RWPE2 (cell line): ENCODE data around the gene ZNF655.
"Not testable (repeated sequence)": the region's sequence is repeated elsewhere in the genome, so short reads cannot be mapped to it uniquely, and the experiment has no call there.

Experiments used
- ATAC-seq: fragments of 200-7000 bp; cut with Tn5 transposase; 3 replicates; pipeline ENCODE4 v1.9.1; 2021; ENCODE audit warnings: low read depth
- DNase-seq: peaks from one replicate; pipeline ENCODE4 v3.0.0-alpha.2; 2020; ENCODE audit warnings: low spot score
- H3K27ac ChIP-seq: fragments of 450-650 bp; 2 replicates; pipeline ENCODE4 v1.5.1; 2017; ENCODE audit warnings: mild to moderate bottlenecking; ENCODE audit not compliant: poor library complexity, severe bottlenecking
- H3K27me3 ChIP-seq: fragments of 250-450 bp; sonication (Bioruptor Pico); 2 replicates; pipeline ENCODE4 v1.5.1; 2021; ENCODE audit warnings: mild to moderate bottlenecking, moderate library complexity; ENCODE audit not compliant: insufficient read depth, poor library complexity, severe bottlenecking
- H3K36me3 ChIP-seq: fragments of 250-450 bp; sonication (Bioruptor Pico); 2 replicates; pipeline ENCODE4 v1.5.1; 2020; ENCODE audit warnings: low read depth, mild to moderate bottlenecking, moderate library complexity
- H3K4me1 ChIP-seq: fragments of 250-450 bp; sonication (Bioruptor Pico); 2 replicates; pipeline ENCODE4 v1.5.1; 2021; ENCODE audit warnings: mild to moderate bottlenecking, moderate library complexity; ENCODE audit not compliant: insufficient read depth, poor library complexity, severe bottlenecking
- H3K4me3 ChIP-seq: fragments of 250-450 bp; sonication (Bioruptor Pico); 2 replicates; pipeline ENCODE4 v1.5.1; 2021; ENCODE audit warnings: mild to moderate bottlenecking, moderate library complexity; ENCODE audit not compliant: severe bottlenecking
- H3K9me3 ChIP-seq: fragments of 250-450 bp; sonication (Bioruptor Pico); 2 replicates; pipeline ENCODE4 v1.5.1; 2021; ENCODE audit warnings: mild to moderate bottlenecking, moderate library complexity; ENCODE audit not compliant: severe bottlenecking
- TF ChIP-seq, protein P1 (sequence below): fragments of 450-650 bp; IDR thresholded peaks from one replicate; pipeline ENCODE4 v1.5.1; 2017; ENCODE audit warnings: mild to moderate bottlenecking, moderate library complexity; ENCODE audit not compliant: poor library complexity, severe bottlenecking

The ZNF655 gene

GRCh38 chr7:99543081-99543671 lies 15.3 kb upstream of the ZNF655 start:
- Histone ChIP-seq H3K4me1 (no peaks in the 10 kb centered on the region), H3K36me3 (peaks cover 19% of the 10 kb centered on the region), H3K4me3 (no peak overlapping the region), H3K9me3 (peaks cover 13% of the 10 kb centered on the region), H3K27me3 (no peaks in the 10 kb centered on the region), H3K27ac (no peak overlapping the region)
- no peak for DNase-seq
- TF ChIP-seq, protein P1, sequence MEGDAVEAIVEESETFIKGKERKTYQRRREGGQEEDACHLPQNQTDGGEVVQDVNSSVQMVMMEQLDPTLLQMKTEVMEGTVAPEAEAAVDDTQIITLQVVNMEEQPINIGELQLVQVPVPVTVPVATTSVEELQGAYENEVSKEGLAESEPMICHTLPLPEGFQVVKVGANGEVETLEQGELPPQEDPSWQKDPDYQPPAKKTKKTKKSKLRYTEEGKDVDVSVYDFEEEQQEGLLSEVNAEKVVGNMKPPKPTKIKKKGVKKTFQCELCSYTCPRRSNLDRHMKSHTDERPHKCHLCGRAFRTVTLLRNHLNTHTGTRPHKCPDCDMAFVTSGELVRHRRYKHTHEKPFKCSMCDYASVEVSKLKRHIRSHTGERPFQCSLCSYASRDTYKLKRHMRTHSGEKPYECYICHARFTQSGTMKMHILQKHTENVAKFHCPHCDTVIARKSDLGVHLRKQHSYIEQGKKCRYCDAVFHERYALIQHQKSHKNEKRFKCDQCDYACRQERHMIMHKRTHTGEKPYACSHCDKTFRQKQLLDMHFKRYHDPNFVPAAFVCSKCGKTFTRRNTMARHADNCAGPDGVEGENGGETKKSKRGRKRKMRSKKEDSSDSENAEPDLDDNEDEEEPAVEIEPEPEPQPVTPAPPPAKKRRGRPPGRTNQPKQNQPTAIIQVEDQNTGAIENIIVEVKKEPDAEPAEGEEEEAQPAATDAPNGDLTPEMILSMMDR = no peak
- ATAC-seq = no peak

GRCh38 chr7:99543916-99544315 lies 14.5 kb upstream of the ZNF655 start:
- H3K4me3 ChIP-seq = no peak overlapping the region
- H3K27me3 ChIP-seq = no peaks in the 10 kb centered on the region
- peaks cover 22% of the 10 kb centered on the region for H3K36me3 ChIP-seq
- ATAC-seq (no peak), DNase-seq (no peak)
- peaks cover 13% of the 10 kb centered on the region for H3K9me3 ChIP-seq
- no peaks in the 10 kb centered on the region for H3K4me1 ChIP-seq
- no peak overlapping the region for H3K27ac ChIP-seq
- TF ChIP-seq, protein P1 = no peak

DNA sequence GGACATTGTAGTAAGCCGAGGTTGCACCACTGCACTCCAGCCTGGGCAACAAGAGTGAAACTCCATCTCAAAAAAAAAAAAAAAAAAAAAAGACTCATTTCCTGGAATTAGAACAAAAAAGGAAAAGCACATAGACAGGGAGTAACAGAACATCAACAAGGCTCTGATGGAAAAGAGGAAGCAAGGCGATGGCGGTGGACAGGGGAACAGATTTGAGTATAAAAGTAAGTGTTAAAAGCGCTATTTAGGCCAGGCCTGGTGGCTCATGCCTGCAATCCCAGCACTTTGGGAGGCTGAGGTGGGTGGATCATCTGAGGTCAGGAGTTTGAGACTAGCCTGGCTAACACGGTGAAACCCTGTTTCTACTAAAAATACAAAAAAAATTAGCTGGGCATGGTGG lies 13.1 kb upstream of the ZNF655 start:
- H3K9me3 ChIP-seq, H3K4me1 ChIP-seq, ATAC-seq, H3K27me3 ChIP-seq, DNase-seq, H3K4me3 ChIP-seq, H3K27ac ChIP-seq: not testable (repeated sequence)
- peaks cover 30% of the 10 kb centered on the region for H3K36me3 ChIP-seq

DNA sequence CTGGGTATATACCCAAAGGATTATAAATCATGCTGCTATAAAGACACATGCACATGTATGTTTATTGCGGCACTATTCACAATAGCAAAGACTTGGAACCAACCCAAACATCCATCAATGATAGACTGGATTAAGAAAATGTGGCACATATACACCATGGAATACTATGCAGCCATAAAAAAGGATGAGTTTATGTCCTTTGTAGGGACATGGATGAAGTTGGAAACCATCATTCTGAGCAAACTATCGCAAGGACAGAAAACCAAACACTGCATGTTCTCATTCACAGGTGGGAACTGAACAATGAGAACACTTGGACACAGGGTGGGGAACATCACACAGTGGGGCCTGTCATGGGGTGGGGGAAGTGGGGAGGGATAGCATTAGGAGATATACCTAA lies 8.9 kb upstream of the ZNF655 start:
- not testable (repeated sequence) for H3K4me3 ChIP-seq, H3K27ac ChIP-seq, H3K27me3 ChIP-seq, H3K9me3 ChIP-seq, DNase-seq, H3K4me1 ChIP-seq, ATAC-seq
- peaks cover 31% of the 10 kb centered on the region for H3K36me3 ChIP-seq

DNA sequence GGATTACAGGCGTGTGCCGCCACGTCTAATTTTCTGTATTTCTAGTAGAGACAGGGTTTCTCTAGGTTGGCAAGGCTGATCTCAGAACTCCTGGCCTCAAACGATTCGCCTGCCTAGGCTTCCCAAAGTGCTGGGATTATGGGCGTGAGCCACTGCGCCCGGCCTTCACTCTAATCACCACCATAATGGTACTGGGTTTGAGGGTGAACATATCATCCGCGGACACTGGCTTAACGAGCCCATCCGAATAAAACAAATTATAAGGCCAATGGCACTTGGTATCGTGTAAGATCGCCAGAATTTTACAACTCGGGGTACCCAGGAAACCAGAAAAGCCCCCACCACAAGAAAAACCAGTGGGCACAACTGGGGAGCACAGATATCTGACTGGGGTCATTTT lies 7.1 kb upstream of the ZNF655 start:
- H3K36me3 ChIP-seq = peaks cover 36% of the 10 kb centered on the region
- no peaks in the 10 kb centered on the region for H3K27me3 ChIP-seq
- TF ChIP-seq, protein P1 = no peak
- peaks cover 3% of the 10 kb centered on the region for H3K4me1 ChIP-seq
- H3K9me3 ChIP-seq = no peaks in the 10 kb centered on the region
- 0 out of 3 replicates have a peak, but pooled peaks have one; percentile 17 for ATAC-seq
- DNase-seq = no peak
- peak overlapping the region; percentile 62 for H3K4me3 ChIP-seq
- peak overlapping the region; percentile 31 for H3K27ac ChIP-seq

- peak; percentile 84 for DNase-seq
- Histone ChIP-seq H3K27ac (peak within 1 kb of the TSS; percentile 31), H3K36me3 (peaks cover 36% of the 10 kb centered on the region), H3K4me3 (peak within 1 kb of the TSS; percentile 62), H3K4me1 (peaks cover 3% of the 10 kb centered on the region), H3K27me3 (no peaks in the 10 kb centered on the region), H3K9me3 (no peaks in the 10 kb centered on the region)
- TF ChIP-seq, protein P1 = no peak
- ATAC-seq = peak; percentile 98
Measured at GRCh38 chr7:99551767-99552463, 6.5 kb upstream of the ZNF655 start, which contains the start of gene FAM200A. Gene FAM200A, minus strand, starts transcription at chr7:99552114. Its CDS starts 3,707 bp downstream, at chr7:99548407.
